SH-SY5Y (cell line): ENCODE results near the gene CMBL.

ENCODE experiments used
- GATA2 ChIP-seq: IDR thresholded peaks from 2 replicates; pipeline ENCODE4 v1.6.1; 2011; ENCODE audit warnings: mild to moderate bottlenecking, low read depth, low read length
- GATA3 ChIP-seq: IDR thresholded peaks from 2 replicates; pipeline ENCODE4 v1.6.1; 2011; ENCODE audit warnings: low read depth, mild to moderate bottlenecking, low read length, moderate library complexity

The CMBL gene

GRCh38 chr5:10288592-10289219 is 19.0 kb downstream of the CMBL start:
- TF ChIP-seq GATA3 (no peak), GATA2 (no peak)

- TF ChIP-seq GATA3 (no peak), GATA2 (no peak)
Observed at GRCh38 chr5:10286862-10287227, 20.9 kb downstream of the CMBL start.

GRCh38 chr5:10286162-10286861 is 21.4 kb downstream of the CMBL start:
- no peak for TF ChIP-seq GATA3
- no peak for TF ChIP-seq GATA2

GRCh38 chr5:10283927-10284635 is 23.6 kb downstream of the CMBL start:
- no peak for TF ChIP-seq GATA3
- no peak for TF ChIP-seq GATA2

GRCh38 chr5:10279925-10280720 is 27.6 kb downstream of the CMBL start:
- TF ChIP-seq GATA2: no peak
- no peak for TF ChIP-seq GATA3

- TF ChIP-seq GATA2 (no peak), GATA3 (no peak)
Observed at GRCh38 chr5:10279328-10279727, 28.4 kb downstream of the CMBL start.

GRCh38 chr5:10278658-10279279 is 28.9 kb downstream of the CMBL start:
- TF ChIP-seq GATA2 (no peak), GATA3 (no peak)

GRCh38 chr5:10277773-10278630 is 29.7 kb downstream of the CMBL start:
- TF ChIP-seq GATA2 (no peak), GATA3 (no peak)

- TF ChIP-seq GATA2 (no peak), GATA3 (no peak)
Observed at GRCh38 chr5:10276691-10277090, 31.0 kb downstream of the CMBL start.

GRCh38 chr5:10275991-10276390 is 31.7 kb downstream of the CMBL start:
- TF ChIP-seq GATA2 (no peak), GATA3 (no peak)

- no peak for TF ChIP-seq GATA3
- TF ChIP-seq GATA2: no peak
Observed at GRCh38 chr5:10275460-10275859, 32.2 kb downstream of the CMBL start.

GRCh38 chr5:10272053-10272874 is 35.4 kb downstream of the CMBL start:
- TF ChIP-seq GATA3 (no peak), GATA2 (no peak)

- TF ChIP-seq GATA3: no peak
- no peak for TF ChIP-seq GATA2
Observed at GRCh38 chr5:10268100-10268499, 39.6 kb downstream of the CMBL start.
